SK-N-MC (cell line): ENCODE measurements around the gene EN1.
A peak's percentile ranks its signal among the peaks of the same experiment; 100 is the strongest.

Source experiments
- DNase-seq: peaks from one replicate; pipeline ENCODE4 v3.0.0-alpha.2; 2011; ENCODE audit warnings: low read depth, low spot score
- H3K27ac ChIP-seq: fragments of 200-600 bp; sonication (generic); 2 replicates; pipeline ENCODE4 v1.5.1; 2016; ENCODE audit warnings: mixed run types
- H3K36me3 ChIP-seq: fragments of 200-600 bp; sonication (generic); 2 replicates; pipeline ENCODE4 v1.6.1; 2017; ENCODE audit warnings: antibody characterized with exemption, low read length, mixed read lengths; ENCODE audit not compliant: insufficient read depth
- H3K4me3 ChIP-seq: fragments of 200-600 bp; sonication (generic); 2 replicates; pipeline ENCODE4 v1.5.1; 2016
- H3K9ac ChIP-seq: fragments of 200-600 bp; sonication (generic); 2 replicates; pipeline ENCODE4 v1.8.0; 2017; ENCODE audit warnings: mixed run types, mixed read lengths; ENCODE audit not compliant: insufficient read length
- H3K9me3 ChIP-seq: fragments of 200-600 bp; sonication (generic); 2 replicates; pipeline ENCODE4 v1.6.1; 2017; ENCODE audit warnings: low read depth, mild to moderate bottlenecking, antibody characterized with exemption, low read length, moderate library complexity, mixed read lengths
- EZH2 ChIP-seq: fragments of 200-600 bp; sonication (generic); IDR thresholded peaks from one replicate; pipeline ENCODE4 v1.6.1; 2017; ENCODE audit warnings: antibody characterized with exemption
- FOXP2 ChIP-seq: optimal IDR thresholded peaks from 2 replicates; pipeline ENCODE3; 2011; ENCODE audit warnings: mild to moderate bottlenecking, moderate library complexity; ENCODE audit not compliant: insufficient read depth; ENCODE audit errors: extremely low read length, control extremely low read depth
- POLR2AphosphoS5 ChIP-seq: IDR thresholded peaks from 2 replicates; pipeline ENCODE4 v1.6.1; 2012; ENCODE audit warnings: mild to moderate bottlenecking, low read depth, low read length, borderline replicate concordance

The EN1 gene

DNA sequence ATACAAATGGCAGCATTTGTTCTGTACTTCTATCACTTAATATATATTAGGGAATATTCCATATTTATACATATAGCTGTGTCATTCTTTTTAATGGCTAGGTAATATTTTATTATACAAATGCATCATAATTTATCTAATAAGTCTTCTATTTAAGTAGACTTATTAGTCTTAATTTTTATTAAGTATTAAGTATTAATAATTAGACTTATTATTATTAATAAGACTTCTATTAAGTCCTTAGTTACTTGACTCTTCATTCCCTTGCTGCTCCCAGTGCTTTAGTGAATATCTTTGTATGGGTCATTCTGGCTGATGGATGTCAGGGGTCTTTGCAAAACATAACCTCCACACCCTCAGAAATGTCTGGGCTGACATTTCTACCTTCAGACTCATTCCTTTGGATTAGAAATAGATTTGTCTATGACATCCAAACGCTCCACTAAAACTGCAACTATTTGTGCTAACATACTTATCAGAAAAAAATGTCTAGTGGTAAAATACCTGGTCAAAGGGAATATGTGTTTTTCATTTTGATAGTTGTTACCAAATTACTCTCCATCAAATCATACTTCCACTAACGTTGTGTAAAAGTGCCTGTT lies 35.8 kb downstream of the EN1 start:
- TF ChIP-seq FOXP2: no peak
- TF ChIP-seq EZH2: no peak
- no peak for TF ChIP-seq POLR2AphosphoS5
- no peak for DNase-seq
- Histone ChIP-seq H3K36me3 (no peaks in the 10 kb centered on the region), H3K27ac (no peak overlapping the region), H3K9ac (no peak overlapping the region), H3K9me3 (no peaks in the 10 kb centered on the region), H3K4me3 (no peak overlapping the region)

DNA sequence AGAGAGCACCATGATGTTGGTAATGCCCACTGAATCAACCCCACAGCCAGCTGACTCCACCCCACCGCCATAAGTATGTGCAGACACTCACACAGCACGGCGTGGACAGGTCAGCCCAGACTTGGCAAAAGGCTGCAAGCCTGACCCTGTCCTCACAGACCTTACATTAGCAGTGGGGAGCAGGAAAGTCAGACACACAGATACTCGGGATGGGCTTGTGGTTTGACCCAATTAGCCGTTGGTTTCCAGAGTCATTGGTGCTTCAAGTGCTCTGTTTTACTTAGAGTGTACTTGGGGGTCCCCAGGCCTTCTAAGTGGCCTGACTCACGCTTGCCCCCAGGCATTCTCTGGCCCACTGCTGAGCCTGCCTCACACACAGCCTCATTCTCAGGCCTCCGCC lies 36.7 kb downstream of the EN1 start:
- H3K9ac ChIP-seq: no peak overlapping the region
- no peak overlapping the region for H3K4me3 ChIP-seq
- H3K9me3 ChIP-seq: no peaks in the 10 kb centered on the region
- H3K27ac ChIP-seq: no peak overlapping the region
- H3K36me3 ChIP-seq: no peaks in the 10 kb centered on the region
- DNase-seq: no peak
- TF ChIP-seq POLR2AphosphoS5 (no peak), FOXP2 (no peak), EZH2 (no peak)

DNA sequence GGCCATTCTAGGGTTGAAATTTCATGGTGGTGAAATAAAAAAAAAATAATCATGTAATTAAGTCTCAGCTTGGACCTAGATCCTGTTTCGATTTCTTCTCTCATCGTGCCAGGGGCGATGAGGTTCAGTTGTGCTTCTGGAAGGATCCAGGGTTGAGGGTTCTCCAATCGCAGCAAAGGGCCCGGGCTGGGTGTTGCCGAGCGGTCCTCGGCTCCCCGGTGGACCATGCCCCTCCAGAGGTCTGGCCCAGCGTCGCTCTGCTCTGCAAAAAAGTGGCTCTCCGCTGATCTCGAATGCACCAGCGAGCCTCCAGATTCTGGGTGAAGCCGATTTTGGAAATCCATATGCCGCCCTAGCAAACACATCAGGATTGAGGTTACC lies 39.0 kb downstream of the EN1 start:
- Histone ChIP-seq H3K9me3 (no peaks in the 10 kb centered on the region), H3K9ac (peak overlapping the region; percentile 40), H3K4me3 (peak overlapping the region; percentile 37; the same call in 1 of the 2 replicates), H3K27ac (peak overlapping the region; percentile 78), H3K36me3 (no peaks in the 10 kb centered on the region)
- no peak for TF ChIP-seq EZH2
- TF ChIP-seq FOXP2: no peak
- no peak for TF ChIP-seq POLR2AphosphoS5
- no peak for DNase-seq

DNA sequence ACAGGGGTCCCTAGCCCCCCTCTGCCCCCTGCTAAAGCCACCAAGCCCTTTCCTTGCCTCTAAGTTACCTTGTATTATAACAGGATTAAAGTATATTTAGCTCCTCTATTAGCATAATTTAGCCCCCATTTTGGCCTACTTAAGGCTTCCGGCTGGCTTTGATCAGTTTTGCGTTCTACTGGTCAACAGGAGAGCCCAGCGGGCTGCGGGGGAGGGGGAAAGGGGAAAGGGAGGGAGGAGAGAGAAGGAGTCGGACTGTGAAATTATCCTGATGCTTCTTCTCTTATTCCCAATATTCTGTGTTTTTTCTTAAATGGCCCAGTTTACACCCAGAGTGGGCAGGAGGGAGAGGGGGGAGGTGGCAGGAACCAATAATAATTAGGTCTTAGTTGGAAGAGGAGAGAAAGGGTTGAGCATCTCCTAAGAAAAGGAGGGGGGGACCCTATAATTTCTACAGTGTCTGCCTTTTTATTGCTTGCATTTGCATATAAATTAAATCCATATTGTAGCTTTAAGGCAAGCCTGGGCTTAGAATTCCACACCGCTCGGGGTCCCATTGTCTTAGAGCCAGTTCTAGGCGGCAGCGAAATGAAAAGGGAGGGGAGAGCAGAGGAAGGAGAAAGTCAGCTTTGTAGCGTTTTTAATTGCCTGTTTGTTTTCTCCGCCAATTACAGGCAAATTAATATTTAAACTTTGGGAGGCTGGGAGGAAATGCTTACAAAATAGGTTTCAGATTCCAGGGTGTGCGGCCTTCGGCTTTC lies 39.6 kb downstream of the EN1 start:
- no peak for DNase-seq
- Histone ChIP-seq H3K4me3 (peak overlapping the region; percentile 37; the same call in 1 of the 2 replicates), H3K36me3 (no peaks in the 10 kb centered on the region), H3K27ac (peak overlapping the region; percentile 78), H3K9me3 (no peaks in the 10 kb centered on the region), H3K9ac (peak overlapping the region; percentile 40)
- TF ChIP-seq POLR2AphosphoS5: no peak
- TF ChIP-seq EZH2: no peak
- no peak for TF ChIP-seq FOXP2

DNA sequence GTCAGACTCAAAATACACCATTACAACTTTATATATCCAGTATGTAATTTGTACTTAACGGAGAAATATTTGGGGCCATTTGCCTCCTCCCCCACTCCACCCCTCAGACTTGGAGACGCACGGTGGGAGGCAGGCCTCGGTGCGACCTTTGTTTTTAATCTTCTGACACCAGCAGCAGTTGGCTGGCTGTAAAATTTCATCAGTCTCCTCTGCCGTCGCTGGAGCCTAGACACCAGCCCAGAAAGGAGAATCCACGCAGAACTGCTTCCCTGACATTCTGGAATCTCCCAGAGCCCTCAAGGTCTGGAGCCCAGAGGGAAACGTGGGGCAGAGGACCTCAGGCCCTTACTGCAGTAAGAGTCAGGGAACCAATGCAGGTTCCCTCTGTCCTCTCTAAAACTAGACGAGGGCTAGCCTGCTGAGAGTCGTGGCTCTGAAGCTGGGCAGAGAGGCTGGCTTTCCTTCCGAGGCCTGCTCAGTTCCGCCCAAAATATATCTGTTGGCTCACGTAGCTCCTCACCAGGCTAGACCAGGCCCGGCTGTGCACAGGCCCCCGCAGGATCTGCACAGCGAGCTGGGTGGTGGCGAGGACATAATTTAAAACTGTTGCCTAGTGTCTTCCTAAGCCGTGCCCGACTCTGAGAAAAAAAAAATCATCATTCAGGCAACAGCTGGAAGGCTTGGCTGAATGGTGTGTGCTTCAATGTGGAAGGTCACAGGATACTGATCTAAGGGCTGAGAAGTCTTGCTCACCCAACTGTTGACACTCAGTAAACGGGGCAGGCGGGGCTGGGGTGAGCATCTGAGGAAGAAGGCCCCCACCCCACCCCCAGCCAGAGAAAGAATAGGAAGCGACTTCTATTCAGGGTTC lies 40.4 kb downstream of the EN1 start:
- no peak overlapping the region for H3K9ac ChIP-seq

DNA sequence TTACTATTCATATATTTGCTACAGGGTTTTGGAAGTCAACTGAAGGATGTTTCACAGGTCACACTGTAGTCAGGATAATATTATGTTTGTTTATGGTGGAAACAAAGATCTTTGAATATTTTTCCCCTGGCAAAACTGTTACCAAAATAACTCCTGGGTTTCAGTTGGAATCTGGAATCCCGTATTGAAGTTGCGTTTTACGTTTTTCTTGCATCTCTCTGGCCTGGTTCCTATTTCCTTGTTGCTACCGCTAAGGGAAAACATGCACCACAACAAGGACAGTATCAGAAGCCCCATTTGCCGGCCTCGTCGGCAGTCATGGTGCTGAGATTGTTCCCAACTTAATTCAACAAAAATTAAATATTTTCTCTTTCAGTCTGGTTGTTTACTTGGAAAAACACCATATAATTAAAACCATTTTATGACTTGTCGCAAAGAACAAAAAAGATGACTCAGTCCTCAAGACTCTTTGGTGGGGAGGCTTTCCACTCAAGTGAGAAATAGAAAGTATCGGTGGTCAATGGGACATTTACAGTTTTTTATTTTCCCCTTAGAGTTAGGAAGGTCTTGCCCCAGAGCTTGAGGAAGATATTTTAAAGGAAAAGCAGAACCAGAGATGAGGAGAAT lies 42.3 kb downstream of the EN1 start:
- no peaks in the 10 kb centered on the region for H3K36me3 ChIP-seq
- no peak overlapping the region for H3K4me3 ChIP-seq
- H3K9me3 ChIP-seq: no peaks in the 10 kb centered on the region
- no peak overlapping the region for H3K27ac ChIP-seq
- no peak for DNase-seq
- TF ChIP-seq POLR2AphosphoS5: no peak
- no peak for TF ChIP-seq EZH2
- TF ChIP-seq FOXP2: no peak
- no peak overlapping the region for H3K9ac ChIP-seq

More for the DNA sequence above, 40.4 kb downstream of the EN1 start:
- H3K27ac ChIP-seq: no peak overlapping the region
- H3K9me3 ChIP-seq: no peaks in the 10 kb centered on the region
- H3K4me3 ChIP-seq: no peak overlapping the region
- no peak for DNase-seq
- no peaks in the 10 kb centered on the region for H3K36me3 ChIP-seq
- TF ChIP-seq POLR2AphosphoS5 (no peak), EZH2 (no peak), FOXP2 (no peak)

DNA sequence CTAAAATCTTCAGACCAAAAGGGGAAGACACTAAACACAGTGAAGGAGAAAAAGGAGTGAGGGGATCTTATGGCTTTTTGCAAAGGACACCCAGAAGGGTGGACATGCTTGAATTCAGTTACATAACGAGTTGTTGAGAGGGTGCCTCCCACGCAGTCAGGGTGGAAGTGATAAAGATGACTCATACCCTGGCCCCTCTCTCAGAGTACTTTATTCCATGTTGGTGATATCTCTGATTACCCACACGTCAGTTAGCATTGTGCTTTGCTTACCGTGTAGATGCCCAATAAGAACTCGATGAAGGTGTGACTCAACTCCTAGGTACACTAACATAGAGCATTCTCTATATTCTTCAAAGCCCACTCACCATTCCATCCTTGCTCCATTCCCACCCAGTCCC lies 44.4 kb downstream of the EN1 start:
- Histone ChIP-seq H3K9me3 (no peaks in the 10 kb centered on the region), H3K27ac (no peak overlapping the region), H3K9ac (no peak overlapping the region), H3K36me3 (no peaks in the 10 kb centered on the region), H3K4me3 (no peak overlapping the region)
- TF ChIP-seq FOXP2 (no peak), POLR2AphosphoS5 (no peak), EZH2 (no peak)
- DNase-seq: no peak

DNA sequence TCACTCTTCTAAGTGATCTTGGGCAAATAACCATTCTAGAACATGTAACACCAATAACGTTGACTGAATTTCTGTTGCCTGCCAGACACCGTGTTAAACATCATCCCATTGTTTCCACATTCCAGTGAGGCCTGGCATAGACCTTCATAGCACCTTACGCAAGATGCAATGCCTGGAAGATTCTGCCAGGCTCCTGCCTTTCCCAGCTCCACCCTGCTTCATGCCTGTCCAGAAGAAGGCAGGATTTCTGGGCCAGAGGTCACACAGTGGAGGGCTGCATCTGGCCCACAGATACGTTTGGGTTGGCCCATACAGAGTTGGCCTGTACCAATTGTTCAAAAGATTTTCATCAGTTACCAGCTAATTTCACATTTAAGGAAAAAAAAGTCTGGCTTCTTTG lies 46.3 kb downstream of the EN1 start:
- no peaks in the 10 kb centered on the region for H3K9me3 ChIP-seq
- no peak for DNase-seq
- no peaks in the 10 kb centered on the region for H3K36me3 ChIP-seq
- H3K4me3 ChIP-seq: no peak overlapping the region
- no peak overlapping the region for H3K27ac ChIP-seq
- no peak for TF ChIP-seq EZH2
- TF ChIP-seq FOXP2: no peak
- TF ChIP-seq POLR2AphosphoS5: no peak
- H3K9ac ChIP-seq: no peak overlapping the region
